Osteoblast (primary cell): ENCODE measurements around the gene MYH9. TPM values are rescaled to one million over a fixed set of nuclear protein-coding genes. Genes with fewer than 3 reads are reported as not detected.
A peak's percentile ranks its signal among the peaks of the same experiment; 100 is the strongest.

Experiments
- DNase-seq: peaks from one replicate; pipeline ENCODE4 v3.0.0; 2011; ENCODE audit warnings: low spot score, mixed read lengths; ENCODE audit not compliant: insufficient read length; ENCODE audit errors: missing footprints
- H2AFZ ChIP-seq: 2 replicates; pipeline ENCODE4 v1.6.0; 2011; ENCODE audit warnings: mild to moderate bottlenecking, low read length
- H3K27ac ChIP-seq: 2 replicates; pipeline ENCODE4 v1.5.1; 2011; ENCODE audit warnings: mild to moderate bottlenecking, low read depth, low read length, moderate library complexity
- H3K27me3 ChIP-seq: 2 replicates; pipeline ENCODE4 v1.6.0; 2012; ENCODE audit warnings: mild to moderate bottlenecking, control low read depth, inconsistent platforms, low read length, moderate library complexity; ENCODE audit not compliant: insufficient read depth
- H3K36me3 ChIP-seq: 2 replicates; pipeline ENCODE4 v1.5.1; 2011; ENCODE audit warnings: mild to moderate bottlenecking, low read length, control low read depth, moderate library complexity; ENCODE audit not compliant: insufficient read depth
- H3K4me1 ChIP-seq: 2 replicates; pipeline ENCODE4 v1.5.1; 2011; ENCODE audit warnings: mild to moderate bottlenecking, low read length, control low read depth, moderate library complexity; ENCODE audit not compliant: insufficient read depth
- H3K4me2 ChIP-seq: 2 replicates; pipeline ENCODE4 v1.6.0; 2011; ENCODE audit warnings: mild to moderate bottlenecking, low read length; ENCODE audit not compliant: insufficient read depth
- H3K4me3 ChIP-seq: fragments of 200-600 bp; sonication (generic); 3 replicates; pipeline ENCODE4 v1.5.1; 2012; ENCODE audit warnings: mild to moderate bottlenecking, low read length, inconsistent platforms; ENCODE audit not compliant: insufficient read depth
- H3K79me2 ChIP-seq: 2 replicates; pipeline ENCODE4 v1.6.0; 2012; ENCODE audit warnings: mild to moderate bottlenecking, low read length, control low read depth, inconsistent platforms; ENCODE audit not compliant: insufficient read depth
- H3K9me3 ChIP-seq: 2 replicates; pipeline ENCODE4 v1.5.1; 2011; ENCODE audit warnings: low read depth, low read length, control low read depth
- H4K20me1 ChIP-seq: 2 replicates; pipeline ENCODE4 v1.6.0; 2012; ENCODE audit warnings: mild to moderate bottlenecking, low read length, control low read depth; ENCODE audit not compliant: insufficient read depth
- total RNA-seq: library from RNA; depleted of rRNA; stranded (reverse); fragments of >200 nt; gene quantifications from 2 replicates; pipeline ENCODE4 v1.2.3, GENCODE V29; 2012
- TF ChIP-seq, protein P1 (sequence below): IDR thresholded peaks from 2 replicates; pipeline ENCODE4 v1.5.1; 2011; ENCODE audit warnings: mild to moderate bottlenecking, low read depth, low read length, moderate library complexity; ENCODE audit errors: extremely low read depth

MYH9 gene
- total RNA-seq, 1 donor: 964 TPM

DNA sequence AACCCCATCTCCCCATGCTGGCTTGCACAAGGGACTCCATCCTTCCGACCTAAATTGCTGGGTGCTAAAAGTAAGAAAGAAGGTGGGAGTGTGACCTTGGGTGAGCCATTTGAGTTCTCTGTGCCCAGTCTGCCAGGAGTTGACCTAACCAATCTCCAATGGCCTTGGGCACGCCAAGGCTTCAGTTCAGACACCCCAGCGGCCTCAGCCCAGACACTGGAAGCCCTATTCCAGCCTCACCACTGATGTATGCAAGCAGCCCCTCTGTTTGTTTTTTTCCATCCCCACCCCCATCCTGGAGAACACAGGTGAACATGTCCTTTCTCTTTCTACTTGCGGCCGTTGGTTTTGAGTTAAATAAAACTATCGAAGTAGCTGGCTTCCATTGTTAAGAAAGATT, 31.9 kb downstream of the MYH9 start:
- Histone ChIP-seq H3K27me3 (no peaks in the 10 kb centered on the region), H3K36me3 (peaks cover 27% of the 10 kb centered on the region), H3K27ac (peak overlapping the region; percentile 92), H3K9me3 (no peaks in the 10 kb centered on the region), H2AFZ (no peak overlapping the region), H3K4me2 (peak overlapping the region; percentile 77), H3K79me2 (peaks cover 99% of the 10 kb centered on the region), H3K4me3 (no peak overlapping the region), H4K20me1 (peaks cover 85% of the 10 kb centered on the region), H3K4me1 (peaks cover 92% of the 10 kb centered on the region)
- TF ChIP-seq, protein P1, sequence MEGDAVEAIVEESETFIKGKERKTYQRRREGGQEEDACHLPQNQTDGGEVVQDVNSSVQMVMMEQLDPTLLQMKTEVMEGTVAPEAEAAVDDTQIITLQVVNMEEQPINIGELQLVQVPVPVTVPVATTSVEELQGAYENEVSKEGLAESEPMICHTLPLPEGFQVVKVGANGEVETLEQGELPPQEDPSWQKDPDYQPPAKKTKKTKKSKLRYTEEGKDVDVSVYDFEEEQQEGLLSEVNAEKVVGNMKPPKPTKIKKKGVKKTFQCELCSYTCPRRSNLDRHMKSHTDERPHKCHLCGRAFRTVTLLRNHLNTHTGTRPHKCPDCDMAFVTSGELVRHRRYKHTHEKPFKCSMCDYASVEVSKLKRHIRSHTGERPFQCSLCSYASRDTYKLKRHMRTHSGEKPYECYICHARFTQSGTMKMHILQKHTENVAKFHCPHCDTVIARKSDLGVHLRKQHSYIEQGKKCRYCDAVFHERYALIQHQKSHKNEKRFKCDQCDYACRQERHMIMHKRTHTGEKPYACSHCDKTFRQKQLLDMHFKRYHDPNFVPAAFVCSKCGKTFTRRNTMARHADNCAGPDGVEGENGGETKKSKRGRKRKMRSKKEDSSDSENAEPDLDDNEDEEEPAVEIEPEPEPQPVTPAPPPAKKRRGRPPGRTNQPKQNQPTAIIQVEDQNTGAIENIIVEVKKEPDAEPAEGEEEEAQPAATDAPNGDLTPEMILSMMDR: no peak
- DNase-seq: no peak

DNA sequence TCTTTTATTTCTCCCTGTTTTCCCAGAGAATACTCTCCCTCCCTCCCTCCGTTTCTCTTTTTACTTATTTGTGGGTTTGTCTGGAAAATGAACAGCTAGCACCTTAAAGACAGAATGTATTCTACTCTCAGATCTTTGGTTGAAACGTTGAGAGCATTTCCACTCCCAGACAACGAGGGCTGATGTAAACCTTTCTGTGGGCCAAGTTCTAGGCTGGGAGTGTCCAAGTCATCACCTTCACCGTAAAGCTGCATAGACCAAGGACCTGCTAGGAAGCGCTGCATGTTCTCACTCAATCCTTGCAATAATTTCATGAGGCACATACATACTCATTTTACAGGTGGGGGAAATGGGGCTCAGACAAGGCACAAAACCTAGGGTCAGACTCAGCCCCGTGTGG, 32.4 kb downstream of the MYH9 start:
- Histone ChIP-seq H4K20me1 (peaks cover 86% of the 10 kb centered on the region), H3K79me2 (peaks cover 100% of the 10 kb centered on the region), H3K27ac (peak overlapping the region; percentile 92), H3K9me3 (no peaks in the 10 kb centered on the region), H3K36me3 (peaks cover 27% of the 10 kb centered on the region), H3K4me2 (peak overlapping the region; percentile 77), H2AFZ (no peak overlapping the region), H3K27me3 (no peaks in the 10 kb centered on the region), H3K4me3 (peak overlapping the region; percentile 38), H3K4me1 (peaks cover 94% of the 10 kb centered on the region)
- TF ChIP-seq, protein P1: no peak
- peak; percentile 83 for DNase-seq

DNA sequence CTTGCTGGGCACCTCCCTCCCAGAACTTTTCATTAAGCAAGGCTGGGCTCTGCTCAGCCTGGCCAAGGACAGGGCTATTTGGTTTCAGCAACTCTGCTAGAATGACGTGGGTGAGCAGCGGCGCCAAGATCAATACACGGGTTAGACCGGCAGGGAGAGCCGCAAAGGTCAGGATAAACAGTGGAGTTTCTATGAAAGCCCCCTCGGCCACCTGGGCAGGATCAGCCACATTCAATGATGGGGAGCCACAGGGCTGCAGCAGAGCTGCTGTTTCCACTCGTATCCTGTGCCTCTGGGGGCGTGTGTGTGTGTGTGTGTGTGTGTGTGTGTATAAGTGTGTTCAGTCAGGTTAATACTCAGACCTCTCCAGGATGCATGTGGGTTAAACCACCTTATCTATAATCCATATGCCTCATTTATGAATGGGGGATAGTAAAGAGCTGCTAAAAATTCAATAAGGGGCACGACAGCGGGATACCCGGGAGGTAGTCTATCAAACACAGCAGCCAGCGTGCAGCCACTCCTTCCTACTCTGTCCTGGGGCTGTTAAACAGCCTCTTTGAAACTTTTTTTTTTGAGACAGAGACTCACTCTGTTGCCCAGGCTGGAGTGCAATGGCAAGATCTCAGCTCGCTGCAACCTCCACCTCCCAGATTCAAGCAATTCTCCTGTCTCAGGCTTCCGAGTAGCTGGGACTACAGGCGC, 34.8 kb downstream of the MYH9 start:
- peaks cover 99% of the 10 kb centered on the region for H3K79me2 ChIP-seq
- peak overlapping the region; percentile 92 for H3K27ac ChIP-seq
- H3K27me3 ChIP-seq: no peaks in the 10 kb centered on the region
- peaks cover 82% of the 10 kb centered on the region for H4K20me1 ChIP-seq
- H3K4me2 ChIP-seq: peak overlapping the region; percentile 74
- TF ChIP-seq, protein P1: no peak
- peak overlapping the region; percentile 54 for H3K4me3 ChIP-seq
- H3K4me1 ChIP-seq: peaks cover 83% of the 10 kb centered on the region
- H2AFZ ChIP-seq: no peak overlapping the region
- DNase-seq: peak; percentile 88
- no peaks in the 10 kb centered on the region for H3K9me3 ChIP-seq
- H3K36me3 ChIP-seq: peaks cover 30% of the 10 kb centered on the region

DNA sequence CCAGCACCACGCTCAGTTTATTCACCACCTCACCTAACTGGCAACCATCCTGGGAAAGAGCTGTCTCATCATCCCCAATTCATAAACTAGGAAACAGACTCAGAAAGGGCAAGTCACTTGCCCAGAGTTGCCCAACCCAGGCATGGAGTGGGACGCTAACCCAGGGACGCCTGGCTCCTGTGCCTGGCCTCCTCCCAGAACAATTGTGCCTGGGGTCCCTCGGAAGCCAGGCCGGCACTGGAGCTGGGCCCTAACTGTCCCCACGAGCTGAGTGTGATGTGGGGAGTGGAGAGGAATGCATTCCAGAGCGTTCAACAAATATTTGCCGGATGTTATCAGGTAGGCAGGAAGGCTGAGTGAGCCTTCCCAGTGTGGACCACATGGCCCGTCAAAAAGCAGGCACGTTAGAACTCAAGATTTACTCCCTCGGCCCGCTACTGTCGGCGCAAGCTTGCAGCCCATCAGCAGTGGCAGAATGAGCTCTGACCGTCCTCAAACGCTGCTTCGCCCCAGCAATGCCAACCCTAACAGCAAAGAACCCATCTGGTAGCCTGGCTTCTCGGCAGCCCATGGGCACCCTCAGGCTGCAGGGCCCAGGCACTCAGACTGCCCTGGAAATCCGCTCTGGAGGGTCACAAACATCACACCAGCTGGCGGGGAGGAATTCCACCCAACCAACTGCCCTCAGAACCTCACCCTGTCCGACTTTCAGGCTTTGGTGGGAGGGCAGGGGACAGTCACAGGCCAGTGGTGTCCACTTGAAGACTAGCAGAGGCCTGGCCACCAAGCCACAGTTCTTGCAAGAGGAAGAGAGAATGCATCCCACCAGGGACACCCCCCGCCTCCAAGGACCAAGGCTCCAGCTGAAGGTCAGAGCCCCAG, 35.6 kb downstream of the MYH9 start:
- H4K20me1 ChIP-seq: peaks cover 80% of the 10 kb centered on the region
- H3K9me3 ChIP-seq: no peaks in the 10 kb centered on the region
- H3K4me2 ChIP-seq: peak overlapping the region; percentile 74
- no peak overlapping the region for H2AFZ ChIP-seq
- H3K36me3 ChIP-seq: peaks cover 31% of the 10 kb centered on the region
- no peaks in the 10 kb centered on the region for H3K27me3 ChIP-seq
- TF ChIP-seq, protein P1: no peak
- H3K4me1 ChIP-seq: peaks cover 75% of the 10 kb centered on the region
- peaks cover 98% of the 10 kb centered on the region for H3K79me2 ChIP-seq
- peak overlapping the region; percentile 92 for H3K27ac ChIP-seq
- H3K4me3 ChIP-seq: peak overlapping the region; percentile 54
- peak; percentile 73 for DNase-seq
